ENCODE results near the gene KRTAP20-1. TPM values are rescaled to one million over a fixed set of nuclear protein-coding genes. Genes with fewer than 3 reads are reported as not detected.

The KRTAP20-1 gene
- total RNA-seq, 1 experiment from 2014 or later = not detected

- Histone ChIP-seq H2BK20ac (ENCODE audit: low read depth, low read length, poor library complexity, severe bottlenecking) (no peak overlapping the region), H2BK15ac (ENCODE audit: low read depth, low read length) (no peak overlapping the region), H3K14ac (ENCODE audit: insufficient read depth, low read length) (no peak overlapping the region), H4K8ac (replicated peaks; ENCODE audit: insufficient read length, low read depth, low read length) (no peak overlapping the region), H3K18ac (ENCODE audit: insufficient read length, low read depth, low read length) (no peak overlapping the region), H4K5ac (ENCODE audit: insufficient read length, low read depth, low read length) (no peak overlapping the region), H2AK5ac (ENCODE audit: insufficient read length, low read length) (no peak overlapping the region), H3K4me1 (ENCODE audit: insufficient read depth, low read length) (no peaks in the 10 kb centered on the region), H4K20me1 (ENCODE audit: control insufficient read depth, insufficient read depth, insufficient read length) (no peaks in the 10 kb centered on the region), H3K56ac (ENCODE audit: insufficient read length, low read depth, low read length) (no peak overlapping the region), H3K9me3 (ENCODE audit: control insufficient read depth, low read depth, low read length) (no peaks in the 10 kb centered on the region), H3K23me2 (ENCODE audit: insufficient read length, low read depth, low read length, poor library complexity, severe bottlenecking) (no peaks in the 10 kb centered on the region), H2BK5ac (ENCODE audit: insufficient read length, low read length) (no peak overlapping the region), H3K27ac (ENCODE audit: insufficient read length, low read depth, low read length) (no peak overlapping the region), H3K4me2 (ENCODE audit: insufficient read depth, insufficient read length, low read length) (no peak overlapping the region), H2AFZ (ENCODE audit: low read length) (no peak overlapping the region), H2BK12ac (ENCODE audit: insufficient read length, low read depth, low read length) (no peak overlapping the region), H4K91ac (ENCODE audit: insufficient read length, low read depth, low read length) (no peak overlapping the region), H3K9ac (ENCODE audit: extremely low read depth, insufficient read length, low read length) (no peak overlapping the region), H3K79me1 (ENCODE audit: insufficient read depth, low read depth, low read length, poor library complexity, severe bottlenecking) (no peaks in the 10 kb centered on the region), H3K27me3 (ENCODE audit: insufficient read depth, low read length) (no peaks in the 10 kb centered on the region), H3T11ph (ENCODE audit: low read length) (no peak overlapping the region), H2BK120ac (ENCODE audit: low read depth, low read length, poor library complexity, severe bottlenecking) (no peak overlapping the region), H3K79me2 (ENCODE audit: insufficient read depth, low read length) (no peaks in the 10 kb centered on the region), H3K23ac (ENCODE audit: insufficient read length, low read depth, low read length) (no peak overlapping the region), H3K4ac (ENCODE audit: low read depth, low read length) (no peak overlapping the region)
- H3K27ac Mint-ChIP-seq = no peak overlapping the region
- H3K36me3 Mint-ChIP-seq (ENCODE audit: insufficient read depth in 1 of 3, low read depth in 3 of 3) = peaks cover 0 to 5% (median 0%) of the 10 kb centered on the region in 3 experiments; a peak in 2 of 7 replicates
- H3K4me1 Mint-ChIP-seq = no peaks in the 10 kb centered on the region
- no peak for DNase-seq
- H3K9me3 Mint-ChIP-seq = peaks cover 0 to 5% of the 10 kb centered on the region in 2 experiments; a peak in 2 of 5 replicates
- H3K27me3 Mint-ChIP-seq (ENCODE audit: low read depth) = no peaks in the 10 kb centered on the region
- TF ChIP-seq CTCF (conservative IDR thresholded peaks at IDR 0.05) = no peak
- H3K4me3 Mint-ChIP-seq = no peak overlapping the region
Measured at GRCh38 chr21:30567617-30568016, 48.6 kb upstream of the KRTAP20-1 start.

All from H9 (cell line).